Neural crest cell (in vitro differentiated cells): ENCODE results near the gene HSFX3. TPM values are rescaled to one million over a fixed set of nuclear protein-coding genes. Genes with fewer than 3 reads are reported as not detected.
"Not testable (repeated sequence)": the region's sequence is repeated elsewhere in the genome, so short reads cannot be mapped to it uniquely, and the experiment has no call there.

Experiments used
- DNase-seq: peaks from one replicate; pipeline ENCODE4 v3.0.0; 2021; ENCODE audit warnings: low read depth, mixed read lengths, low spot score
- H3K27ac Mint-ChIP-seq: one replicate; pipeline ENCODE4 v1.8.0; 2021; ENCODE audit warnings: mild to moderate bottlenecking, mixed read lengths; ENCODE audit not compliant: unreplicated experiment
- H3K27me3 Mint-ChIP-seq: 2 replicates; pipeline ENCODE4 v1.8.0; 2021; ENCODE audit warnings: low read depth, mild to moderate bottlenecking, mixed read lengths
- H3K36me3 Mint-ChIP-seq: 2 replicates; pipeline ENCODE4 v1.8.0; 2021; ENCODE audit warnings: low read depth, mild to moderate bottlenecking, mixed read lengths
- H3K4me1 Mint-ChIP-seq: 2 replicates; pipeline ENCODE4 v1.8.0; 2021; ENCODE audit warnings: mixed read lengths
- H3K4me3 Mint-ChIP-seq: one replicate; pipeline ENCODE4 v1.8.0; 2021; ENCODE audit warnings: mild to moderate bottlenecking, mixed read lengths
- H3K9me3 Mint-ChIP-seq: 2 replicates; pipeline ENCODE4 v1.8.0; 2021; ENCODE audit warnings: mixed read lengths
- total RNA-seq: library from RNA; stranded (reverse); gene quantifications from 2 replicates; pipeline ENCODE4 v1.2.1, GENCODE V29; 2021
- TF ChIP-seq, protein P1 (sequence below): fragments of 200-600 bp; sonication (generic); conservative IDR thresholded peaks from 2 replicates; pipeline ENCODE4 v1.5.0; 2021; ENCODE audit warnings: antibody characterized with exemption, mild to moderate bottlenecking

HSFX3 gene
- total RNA-seq, 1 donor from 2014 or later, result not detected

DNA sequence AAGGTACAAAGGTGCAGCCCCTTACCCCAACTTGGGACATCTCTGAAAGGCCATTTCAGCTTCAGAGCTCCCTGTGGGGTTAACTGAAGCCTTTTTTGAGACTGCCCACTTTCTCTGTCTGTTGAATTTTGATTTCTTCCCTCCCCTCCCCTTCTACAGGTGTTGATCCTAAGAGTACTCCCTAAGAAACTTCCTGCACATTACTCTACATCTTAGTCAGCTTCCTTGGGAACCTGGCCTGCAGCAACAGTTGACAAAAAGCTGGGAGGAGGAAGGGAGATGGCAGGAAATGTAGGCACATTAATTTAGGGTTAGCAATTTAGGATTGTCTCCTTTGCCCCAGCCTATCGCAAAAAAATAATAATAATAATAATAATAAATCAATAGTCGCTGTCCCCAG is 43.4 kb downstream of the HSFX3 start:
- H3K36me3 Mint-ChIP-seq, result no peaks in the 10 kb centered on the region
- TF ChIP-seq, protein P1, sequence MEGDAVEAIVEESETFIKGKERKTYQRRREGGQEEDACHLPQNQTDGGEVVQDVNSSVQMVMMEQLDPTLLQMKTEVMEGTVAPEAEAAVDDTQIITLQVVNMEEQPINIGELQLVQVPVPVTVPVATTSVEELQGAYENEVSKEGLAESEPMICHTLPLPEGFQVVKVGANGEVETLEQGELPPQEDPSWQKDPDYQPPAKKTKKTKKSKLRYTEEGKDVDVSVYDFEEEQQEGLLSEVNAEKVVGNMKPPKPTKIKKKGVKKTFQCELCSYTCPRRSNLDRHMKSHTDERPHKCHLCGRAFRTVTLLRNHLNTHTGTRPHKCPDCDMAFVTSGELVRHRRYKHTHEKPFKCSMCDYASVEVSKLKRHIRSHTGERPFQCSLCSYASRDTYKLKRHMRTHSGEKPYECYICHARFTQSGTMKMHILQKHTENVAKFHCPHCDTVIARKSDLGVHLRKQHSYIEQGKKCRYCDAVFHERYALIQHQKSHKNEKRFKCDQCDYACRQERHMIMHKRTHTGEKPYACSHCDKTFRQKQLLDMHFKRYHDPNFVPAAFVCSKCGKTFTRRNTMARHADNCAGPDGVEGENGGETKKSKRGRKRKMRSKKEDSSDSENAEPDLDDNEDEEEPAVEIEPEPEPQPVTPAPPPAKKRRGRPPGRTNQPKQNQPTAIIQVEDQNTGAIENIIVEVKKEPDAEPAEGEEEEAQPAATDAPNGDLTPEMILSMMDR, result no peak
- H3K4me3 Mint-ChIP-seq, result no peak overlapping the region
- H3K27me3 Mint-ChIP-seq, result peaks cover 9% of the 10 kb centered on the region
- no peaks in the 10 kb centered on the region for H3K9me3 Mint-ChIP-seq
- no peak overlapping the region for H3K27ac Mint-ChIP-seq
- peaks cover 23% of the 10 kb centered on the region for H3K4me1 Mint-ChIP-seq
- no peak for DNase-seq

DNA sequence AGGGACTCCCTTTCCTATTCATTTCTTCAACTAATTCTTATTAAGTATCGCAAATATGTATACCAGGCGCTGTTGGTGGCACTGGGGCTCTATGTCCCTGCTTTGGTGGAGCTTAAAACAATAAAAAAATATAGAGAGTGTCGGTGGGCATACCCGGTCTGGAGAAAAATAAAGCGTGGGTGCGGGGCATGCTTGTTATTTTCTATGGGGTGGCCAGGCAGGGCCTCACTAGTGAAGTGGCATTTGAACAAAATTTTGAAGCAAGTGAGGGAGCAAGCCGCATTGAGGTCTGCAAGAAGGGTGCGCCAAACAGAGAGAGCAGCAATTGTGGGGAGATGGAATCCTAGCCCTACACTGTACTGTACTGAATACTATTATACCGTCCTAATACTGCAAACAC is 44.1 kb downstream of the HSFX3 start:
- TF ChIP-seq, protein P1, result no peak
- Mint-ChIP-seq H3K4me3 (peak overlapping the region; percentile 79), H3K9me3 (no peaks in the 10 kb centered on the region), H3K4me1 (peaks cover 16% of the 10 kb centered on the region), H3K27ac (no peak overlapping the region), H3K27me3 (peaks cover 9% of the 10 kb centered on the region), H3K36me3 (no peaks in the 10 kb centered on the region)
- no peak for DNase-seq

DNA sequence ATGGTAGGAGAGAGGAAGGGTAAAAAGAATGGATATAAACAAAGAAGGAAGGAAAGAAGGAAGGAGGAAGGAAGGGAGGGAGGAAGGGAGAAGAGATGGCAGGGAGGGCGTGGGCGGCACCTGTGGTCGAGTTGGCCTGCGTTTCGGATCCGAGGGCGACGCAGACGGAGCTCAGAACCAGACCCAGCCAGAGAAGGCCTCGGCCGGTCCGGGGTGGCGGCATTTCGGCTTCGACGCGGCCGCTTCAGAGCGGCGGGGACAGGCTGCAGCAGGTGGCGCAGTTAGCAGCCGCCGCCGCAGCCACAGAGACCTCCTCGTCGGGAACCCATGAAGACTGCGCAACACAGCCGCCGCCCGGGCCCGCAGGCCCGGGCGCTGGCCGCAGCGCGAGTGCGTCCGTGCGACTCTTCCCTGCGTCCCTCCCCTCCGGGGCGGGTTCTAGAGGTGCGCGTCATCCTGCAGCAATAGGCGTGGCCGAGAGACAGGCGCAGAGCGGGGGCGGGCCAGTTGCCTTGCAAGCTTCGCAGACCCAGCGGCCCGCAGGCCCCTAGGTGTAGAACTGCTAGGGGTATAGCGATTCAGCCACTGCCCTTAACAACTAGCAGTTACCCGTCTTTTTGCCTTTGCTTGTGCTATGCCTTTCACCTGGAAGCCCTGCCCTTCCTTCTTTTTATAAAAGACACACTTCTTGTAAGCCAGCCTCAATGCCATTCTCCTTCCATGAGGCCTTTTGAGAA is 44.6 kb downstream of the HSFX3 start, which contains the start of gene IDS:
Gene IDS, minus strand, starts transcription at position 392 of the 737 bp plus-strand sequence. Its CDS starts 169 bp downstream, at position 223.
- peak within 1 kb of the TSS; percentile 79 for H3K4me3 Mint-ChIP-seq
- no peaks in the 10 kb centered on the region for H3K36me3 Mint-ChIP-seq
- peaks cover 6% of the 10 kb centered on the region for H3K27me3 Mint-ChIP-seq
- TF ChIP-seq, protein P1, result no peak
- H3K27ac Mint-ChIP-seq, result peak within 1 kb of the TSS; percentile 50
- H3K4me1 Mint-ChIP-seq, result peaks cover 10% of the 10 kb centered on the region
- peak; percentile 64 for DNase-seq
- H3K9me3 Mint-ChIP-seq, result no peaks in the 10 kb centered on the region

DNA sequence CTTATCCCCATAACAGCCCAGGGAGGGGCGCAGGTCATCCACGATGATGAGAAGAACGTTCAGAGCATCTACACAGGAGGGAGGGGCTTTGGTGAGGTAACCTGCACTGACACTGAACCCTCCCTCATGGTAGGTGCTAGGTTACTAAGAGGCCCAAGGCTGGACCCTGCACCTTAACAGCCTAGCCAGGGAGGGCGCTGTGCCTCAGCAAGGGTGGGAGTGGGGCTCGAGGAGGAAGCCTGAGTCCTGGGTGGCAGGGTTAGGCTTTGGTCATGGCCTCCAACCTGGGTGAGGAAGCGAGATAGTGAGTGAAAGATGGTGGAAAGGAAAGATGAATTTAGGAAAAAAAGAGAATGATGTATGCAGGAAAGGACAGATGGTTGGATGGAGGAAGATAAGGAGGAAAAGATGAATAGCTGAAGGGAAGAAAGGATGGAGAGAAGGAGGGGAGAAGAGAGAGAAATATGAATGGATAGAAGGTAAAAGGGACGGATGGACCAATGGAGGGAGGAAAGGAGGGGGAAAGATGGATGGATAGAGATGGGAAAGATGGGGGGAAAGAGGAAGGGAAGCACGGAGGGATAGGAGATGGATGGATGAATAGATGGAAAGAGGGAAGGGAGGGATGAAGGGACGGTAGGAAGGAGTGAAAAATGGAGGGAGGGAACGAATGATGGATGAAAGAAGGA is 45.4 kb downstream of the HSFX3 start:
- TF ChIP-seq, protein P1, result peak; percentile 36
- Mint-ChIP-seq H3K27me3 (peaks cover 6% of the 10 kb centered on the region), H3K4me1 (peaks cover 9% of the 10 kb centered on the region), H3K27ac (peak overlapping the region; percentile 50), H3K9me3 (no peaks in the 10 kb centered on the region), H3K36me3 (no peaks in the 10 kb centered on the region), H3K4me3 (peak overlapping the region; percentile 79)
- DNase-seq, result no peak

DNA sequence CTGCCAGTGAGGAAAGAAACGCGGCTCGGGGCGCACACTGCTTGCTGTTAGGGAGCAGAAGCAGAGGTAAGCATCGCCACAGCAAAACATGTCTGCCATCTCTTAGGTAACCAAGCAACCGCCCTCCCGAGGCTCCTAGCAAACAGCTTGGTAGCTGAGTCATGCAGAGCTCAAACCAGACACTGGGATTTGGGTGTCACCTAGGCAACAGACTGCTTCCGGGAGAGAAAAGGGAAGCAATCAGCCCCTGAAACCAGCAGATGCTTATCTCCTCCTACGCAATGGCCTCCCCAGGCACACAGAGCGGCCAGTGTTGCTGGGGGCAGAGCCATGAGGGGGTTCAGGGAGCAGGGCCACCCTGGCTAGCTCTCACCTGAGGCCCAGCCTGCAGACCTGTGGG is 46.3 kb downstream of the HSFX3 start:
- not testable (repeated sequence) for H3K27ac Mint-ChIP-seq, DNase-seq

DNA sequence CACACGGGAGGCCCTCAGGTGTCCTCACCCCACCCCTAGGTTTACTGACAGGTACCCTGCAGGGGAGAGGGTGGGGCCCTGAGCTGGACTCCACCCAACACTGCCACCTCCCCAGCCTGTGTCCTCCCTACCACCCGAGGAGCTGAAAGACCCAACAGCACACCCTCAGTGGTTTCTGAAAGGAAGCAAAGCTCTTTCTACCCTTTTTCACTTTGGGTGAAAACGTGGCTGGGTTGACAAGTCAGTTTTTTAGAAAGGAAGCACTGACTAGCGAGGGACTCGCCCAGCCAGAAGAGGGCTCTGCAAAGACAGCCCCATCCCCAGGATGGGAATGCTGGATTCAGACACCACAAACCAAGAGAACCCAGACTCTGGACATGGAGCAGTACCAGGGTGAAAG is 46.8 kb downstream of the HSFX3 start:
- not testable (repeated sequence) for DNase-seq, H3K27me3 Mint-ChIP-seq, H3K27ac Mint-ChIP-seq, H3K4me1 Mint-ChIP-seq, H3K9me3 Mint-ChIP-seq, H3K36me3 Mint-ChIP-seq, H3K4me3 Mint-ChIP-seq

More for the DNA sequence above, 46.3 kb downstream of the HSFX3 start:
- not testable (repeated sequence) for H3K9me3 Mint-ChIP-seq, H3K36me3 Mint-ChIP-seq, H3K27me3 Mint-ChIP-seq, H3K4me3 Mint-ChIP-seq, H3K4me1 Mint-ChIP-seq
